SHP77 treated with DMSO at 0.1 percent for 48 hours (cell line): Measurements from ENCODE around the gene LAMTOR5.

Experiments
- DNase-seq: peaks from one replicate; lab custom pipeline; 2025; lab: John Stamatoyannopoulos, UW

Gene LAMTOR5

GRCh38 chr1:110387048-110387754 is 20.3 kb downstream of the LAMTOR5 start:
- no peak for DNase-seq

- DNase-seq = no peak
These were observed 22.1 kb downstream of the LAMTOR5 start for GRCh38 chr1:110385369-110385768.

GRCh38 chr1:110384581-110385321 is 22.7 kb downstream of the LAMTOR5 start:
- DNase-seq = no peak

GRCh38 chr1:110383251-110383990 is 24.1 kb downstream of the LAMTOR5 start:
- no peak for DNase-seq

GRCh38 chr1:110380672-110381283 is 26.7 kb downstream of the LAMTOR5 start:
- DNase-seq = no peak

GRCh38 chr1:110375490-110375889 is 32.0 kb downstream of the LAMTOR5 start:
- no peak for DNase-seq

- DNase-seq = no peak
These were observed 36.7 kb downstream of the LAMTOR5 start for GRCh38 chr1:110370827-110371226.

GRCh38 chr1:110364221-110364620 is 43.3 kb downstream of the LAMTOR5 start:
- no peak for DNase-seq

GRCh38 chr1:110361856-110362255 is 45.6 kb downstream of the LAMTOR5 start:
- no peak for DNase-seq

- no peak for DNase-seq
These were observed 47.1 kb downstream of the LAMTOR5 start for GRCh38 chr1:110360431-110360830.

- DNase-seq = peak; percentile 13
These were observed 51.1 kb downstream of the LAMTOR5 start for GRCh38 chr1:110356379-110356778.

- no peak for DNase-seq
These were observed 52.2 kb downstream of the LAMTOR5 start for GRCh38 chr1:110355321-110355720.
